UCSD-AML1 (cell line): ENCODE results near the gene SHC3.

Experiments
- DNase-seq: peaks from one replicate; lab custom pipeline; 2025; ENCODE audit not compliant: unreplicated experiment; lab: John Stamatoyannopoulos, UW

SHC3 gene

DNA sequence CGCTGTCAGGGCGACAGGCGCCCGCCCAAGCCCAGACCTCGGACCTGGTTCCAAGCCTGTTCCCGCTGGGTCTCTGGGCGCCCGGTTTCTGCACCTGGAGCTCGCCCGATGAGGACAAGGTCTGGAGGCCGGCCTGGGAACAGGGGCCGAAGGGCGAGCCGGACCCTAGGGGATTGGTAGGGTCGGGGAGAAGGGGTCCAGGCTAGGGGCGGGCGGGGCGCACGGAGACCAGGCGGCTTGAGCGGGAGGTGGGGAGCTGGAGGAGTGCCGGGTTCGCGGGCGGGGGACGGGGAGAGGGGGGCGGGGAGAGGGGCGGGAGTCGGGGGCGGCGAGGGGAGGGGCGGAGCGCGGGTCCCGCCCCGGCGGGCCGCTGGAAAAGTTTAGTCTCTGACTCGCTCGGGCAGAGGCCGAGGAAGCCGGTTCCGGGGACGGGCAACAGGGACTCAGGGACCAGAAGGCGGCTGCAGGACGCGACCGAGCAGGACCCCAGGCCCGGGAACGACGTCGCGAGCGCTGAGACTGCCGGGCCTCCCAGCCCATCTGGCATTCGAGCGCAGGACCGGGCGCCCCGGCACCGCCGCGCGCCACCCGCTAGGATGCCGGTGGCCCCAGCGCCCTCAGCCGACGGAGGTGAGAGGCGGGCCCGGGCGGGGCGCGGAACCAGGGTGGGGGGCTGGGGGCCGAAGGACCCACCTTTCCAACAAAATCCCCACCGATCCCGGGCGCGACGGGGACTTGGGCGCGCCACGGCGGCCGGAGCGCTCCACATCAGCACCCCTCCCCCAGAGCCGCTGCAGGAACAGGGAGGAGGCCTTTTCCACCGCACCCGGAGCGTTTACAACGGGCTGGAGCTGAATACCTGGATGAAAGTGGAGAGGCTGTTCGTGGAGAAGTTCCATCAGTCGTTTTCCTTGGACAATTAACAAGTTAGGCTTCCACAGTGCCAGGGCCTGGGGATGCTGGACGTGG is 187.3 kb downstream of the SHC3 start, which contains the start of gene S1PR3:
TSS of gene S1PR3 (plus strand) at position 403 of the 969 bp plus-strand sequence. CDS start 9,733 bp downstream, outside the sequence.
- DNase-seq, result no peak

DNA sequence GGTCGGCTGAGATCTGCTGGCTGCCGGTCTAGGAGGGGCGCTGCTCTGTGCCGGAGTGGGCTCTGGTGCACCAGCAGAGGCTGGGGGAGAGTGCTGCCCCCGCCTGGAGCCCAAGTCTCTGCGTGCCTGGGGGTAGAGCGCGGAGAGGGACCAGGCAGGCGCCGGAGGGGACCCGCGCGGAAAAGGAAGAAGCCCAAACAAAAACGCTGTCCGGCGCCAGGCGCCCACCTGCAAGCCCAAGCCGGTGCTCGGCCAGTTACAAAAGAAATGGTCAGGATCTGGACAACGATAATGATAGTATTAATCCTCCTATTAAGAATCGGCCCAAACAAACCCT is 187.9 kb downstream of the SHC3 start:
- DNase-seq, result no peak

DNA sequence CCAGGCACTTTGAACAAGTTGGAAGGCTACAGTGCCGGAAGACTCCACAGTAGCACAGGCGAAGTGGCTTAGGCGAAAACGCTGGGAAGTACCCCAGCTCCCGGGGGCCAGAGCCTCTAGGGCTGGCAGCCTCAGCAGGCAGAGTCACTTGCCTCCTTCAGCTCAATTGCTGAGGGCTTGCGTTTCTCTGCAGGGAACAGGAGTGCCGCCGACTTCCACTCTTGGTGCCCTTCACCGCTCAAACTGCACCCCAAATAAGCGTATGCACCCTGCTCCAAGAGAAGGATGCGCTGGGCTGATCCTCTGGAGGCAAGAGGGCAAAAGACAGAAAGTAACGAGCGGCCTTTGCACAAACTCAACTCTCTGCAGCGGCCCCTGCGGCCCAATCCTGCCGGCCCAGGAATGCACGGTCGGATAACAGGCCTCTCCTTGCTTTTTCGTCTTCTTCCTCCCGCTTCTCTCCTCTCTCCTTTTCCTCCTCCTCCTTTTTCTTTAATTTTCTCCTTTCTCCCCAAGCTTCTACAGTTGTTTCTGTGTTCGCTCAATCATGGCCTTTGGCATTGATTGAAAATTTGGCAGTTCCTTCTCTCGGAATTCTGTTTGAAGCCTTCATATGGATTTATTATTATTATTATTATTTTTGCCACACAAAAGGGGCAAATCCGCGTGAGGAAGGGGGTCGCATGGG is 188.4 kb downstream of the SHC3 start:
- no peak for DNase-seq

DNA sequence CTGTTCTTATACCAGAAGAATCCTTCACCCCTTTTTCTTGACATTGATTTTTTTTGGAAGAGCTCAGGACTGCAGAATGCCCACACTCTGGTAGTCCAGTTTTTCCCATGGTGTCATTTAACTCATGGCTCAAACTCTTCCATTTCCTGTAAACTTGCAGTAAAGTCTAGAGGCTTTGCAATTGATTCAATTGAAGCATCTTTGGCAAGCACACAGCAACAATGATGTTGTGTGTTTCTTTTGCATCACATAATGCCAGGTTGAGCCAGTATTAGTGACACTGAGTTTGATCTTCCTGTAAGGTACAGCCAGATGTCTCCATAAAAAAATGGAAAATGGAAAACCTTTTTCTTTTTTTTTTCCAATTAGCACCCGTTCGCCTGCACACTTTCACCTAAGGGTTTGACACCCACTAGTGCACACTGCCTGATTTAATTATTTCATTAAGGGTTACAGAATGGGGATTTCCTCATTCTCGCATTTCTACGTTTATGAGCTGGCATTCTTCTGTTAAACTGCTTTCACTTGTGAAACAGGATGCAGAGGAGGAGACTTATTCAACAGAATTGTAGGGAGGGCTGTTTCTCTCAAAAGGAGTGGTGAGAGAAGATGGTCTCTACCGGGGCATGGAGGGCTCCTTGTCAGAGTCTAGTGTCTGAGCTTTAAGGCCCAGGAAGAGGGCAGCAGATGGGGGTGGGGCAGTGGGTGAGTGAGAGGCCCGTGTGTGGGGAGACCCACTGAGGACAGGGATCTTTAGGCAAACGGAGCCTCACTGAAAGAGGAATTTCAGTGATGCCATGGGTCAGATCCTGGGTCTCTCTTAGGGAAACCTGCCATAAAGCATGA is 189.6 kb downstream of the SHC3 start:
- no peak for DNase-seq

DNA sequence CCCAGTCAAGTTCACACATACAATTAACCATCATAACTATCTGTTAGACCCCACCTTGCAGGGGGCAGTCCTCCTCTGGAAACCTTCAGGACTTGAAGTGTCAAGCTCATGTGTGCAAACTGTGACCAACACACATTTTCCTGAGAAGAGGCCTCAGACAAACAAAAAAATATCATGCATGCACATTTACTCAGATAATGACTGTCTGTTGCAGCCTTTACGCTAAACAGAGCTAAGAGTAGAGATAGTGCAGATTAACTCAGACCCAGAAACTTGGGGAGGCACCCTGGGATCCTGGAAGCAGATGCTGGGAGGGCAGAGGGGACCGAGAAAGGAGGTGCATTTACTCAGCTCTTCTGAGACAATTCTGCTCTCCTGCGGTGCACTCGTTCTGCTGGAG is 191.0 kb downstream of the SHC3 start:
- DNase-seq, result no peak

DNA sequence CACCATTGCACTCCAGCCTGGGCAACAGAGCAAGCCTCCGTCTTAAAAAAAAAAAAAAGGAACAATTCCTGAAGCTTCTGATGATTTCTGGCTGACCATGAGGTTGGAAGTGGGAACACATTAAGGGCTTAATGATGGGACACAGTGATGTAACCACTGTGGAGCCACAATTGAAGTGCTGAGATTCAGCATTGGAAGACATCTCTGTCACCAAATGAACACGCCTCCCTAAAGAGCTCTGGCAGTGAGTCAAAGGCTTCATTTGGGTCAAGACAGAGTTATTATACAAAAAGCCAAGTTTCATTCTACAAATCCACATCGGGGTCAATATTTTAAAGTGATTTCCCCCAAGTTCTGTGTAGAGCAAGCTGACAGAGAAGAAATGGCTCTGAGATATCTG is 191.8 kb downstream of the SHC3 start:
- DNase-seq, result no peak

DNA sequence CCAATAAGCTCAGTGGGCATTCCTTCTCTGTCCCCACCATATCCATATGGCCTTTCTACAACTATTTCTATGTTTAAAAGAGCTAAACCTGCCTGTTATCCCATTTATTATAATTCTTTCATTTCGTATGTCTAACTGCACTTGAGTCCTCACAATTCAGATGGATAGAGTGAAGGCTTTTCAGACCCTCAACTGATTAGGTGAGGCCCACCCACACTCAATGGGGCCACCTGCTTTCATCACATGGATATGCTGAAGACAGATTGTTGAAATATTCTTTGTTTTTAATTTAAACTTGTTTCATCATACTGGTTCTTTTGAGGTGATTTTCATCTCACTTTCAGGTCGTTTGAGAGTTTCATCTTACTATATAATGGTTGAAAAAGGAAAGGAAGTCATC is 193.0 kb downstream of the SHC3 start:
- DNase-seq, result no peak

DNA sequence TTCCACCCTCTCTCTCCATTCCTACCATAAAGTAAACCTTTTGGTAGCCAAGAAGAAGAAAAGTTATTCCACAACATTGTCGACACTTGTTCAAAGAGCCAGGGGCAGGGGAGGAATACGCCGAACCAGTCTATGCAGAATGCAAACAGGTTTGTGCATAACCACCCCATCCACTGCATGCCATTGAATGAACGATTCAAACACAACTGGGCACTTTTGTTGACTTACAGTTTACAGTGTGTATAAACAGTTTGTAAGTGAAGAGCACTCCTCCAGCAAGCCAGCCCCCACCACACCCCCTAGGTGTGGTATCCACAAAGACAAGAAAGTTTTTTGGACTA is 194.1 kb downstream of the SHC3 start:
- no peak for DNase-seq

DNA sequence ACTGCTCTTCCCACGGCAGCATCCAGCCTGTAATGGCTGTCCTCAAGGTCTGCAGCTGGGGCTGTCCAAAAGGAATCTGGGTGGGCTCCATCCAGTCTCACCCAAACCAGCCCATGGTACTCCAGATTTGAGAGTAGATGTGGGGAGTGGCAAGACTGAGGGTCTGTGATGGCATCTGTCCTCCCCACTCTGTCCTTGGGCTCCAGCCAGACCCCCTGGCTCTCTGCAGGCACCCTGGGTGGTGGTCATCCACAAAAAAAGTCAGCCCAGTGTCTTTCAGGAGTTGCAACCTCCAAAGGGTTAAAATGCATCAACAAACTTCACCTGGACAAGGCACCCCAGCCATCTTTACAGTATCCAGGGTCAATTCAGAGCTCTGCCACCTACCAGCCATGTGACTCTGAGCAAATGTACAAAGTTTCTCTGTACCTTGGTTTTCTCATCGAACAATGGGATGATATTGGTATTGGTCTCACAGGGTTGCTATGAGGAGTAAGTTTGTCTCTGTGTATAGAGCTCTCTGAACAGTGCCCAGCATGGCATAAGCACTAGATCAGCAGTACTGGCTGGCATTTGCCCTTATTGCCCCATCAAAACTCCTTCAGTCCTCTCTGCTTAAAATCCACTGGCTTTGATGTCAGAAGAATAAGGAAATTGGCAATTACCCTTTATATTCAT is 194.6 kb downstream of the SHC3 start:
- no peak for DNase-seq

DNA sequence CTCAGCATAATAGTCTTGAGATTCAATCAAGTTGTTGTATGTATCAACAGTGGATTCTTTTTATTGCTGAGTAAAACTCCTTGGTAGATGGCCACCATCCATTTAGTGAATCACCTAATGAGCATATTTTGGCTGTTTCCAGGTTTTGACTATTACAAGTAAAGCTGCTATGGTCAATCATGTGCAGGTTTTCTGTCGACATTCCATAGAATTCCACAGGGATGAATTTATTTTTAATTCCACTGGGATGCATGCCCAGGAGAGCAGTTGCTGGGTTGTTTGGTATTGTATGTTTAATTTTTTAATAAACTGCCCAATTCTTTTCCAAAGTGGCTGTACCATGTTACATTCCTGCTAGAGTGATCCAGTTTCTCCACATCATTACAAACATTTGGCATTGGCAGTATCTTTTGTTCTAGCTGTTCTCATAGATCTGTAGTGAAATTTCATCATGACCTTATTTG is 197.8 kb downstream of the SHC3 start:
- DNase-seq, result no peak

DNA sequence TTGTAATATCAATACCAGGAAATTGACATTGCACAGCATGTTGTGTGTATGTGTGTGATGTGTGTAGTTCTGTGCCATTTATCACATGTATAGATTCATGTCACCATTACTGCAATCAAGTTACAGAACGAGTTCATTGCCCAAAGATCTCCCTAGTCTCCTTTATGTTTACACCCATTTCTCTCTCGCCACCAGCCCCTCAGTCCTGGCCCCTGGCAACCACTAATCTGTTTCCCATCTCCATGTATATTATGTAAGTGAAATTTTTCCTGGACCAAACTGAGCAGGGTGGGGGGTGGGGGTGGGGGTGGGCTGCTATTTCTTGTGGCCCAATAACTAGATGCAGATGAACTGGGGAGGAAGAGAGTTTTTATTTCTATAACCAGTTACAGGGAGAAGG is 198.8 kb downstream of the SHC3 start:
- no peak for DNase-seq

DNA sequence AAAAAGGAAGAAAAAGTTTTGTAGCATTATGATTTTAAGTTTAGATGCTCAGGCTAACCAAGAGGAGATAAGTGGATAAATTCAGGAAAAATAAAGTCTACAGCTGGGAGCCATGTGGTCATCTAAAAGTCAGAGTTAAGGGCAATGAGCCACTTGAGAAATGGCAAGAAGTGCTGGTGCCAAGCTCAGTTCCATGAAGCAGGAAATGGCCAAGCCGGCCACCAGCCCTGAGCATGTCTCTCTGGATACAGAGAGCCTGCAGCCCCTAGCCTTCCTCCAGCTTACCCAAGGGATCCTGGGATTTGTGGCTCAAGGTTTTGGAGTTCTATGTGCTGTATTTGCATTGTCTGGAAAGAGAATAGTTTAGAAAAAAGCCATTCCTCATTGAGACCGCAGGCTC is 199.6 kb downstream of the SHC3 start:
- no peak for DNase-seq

DNA sequence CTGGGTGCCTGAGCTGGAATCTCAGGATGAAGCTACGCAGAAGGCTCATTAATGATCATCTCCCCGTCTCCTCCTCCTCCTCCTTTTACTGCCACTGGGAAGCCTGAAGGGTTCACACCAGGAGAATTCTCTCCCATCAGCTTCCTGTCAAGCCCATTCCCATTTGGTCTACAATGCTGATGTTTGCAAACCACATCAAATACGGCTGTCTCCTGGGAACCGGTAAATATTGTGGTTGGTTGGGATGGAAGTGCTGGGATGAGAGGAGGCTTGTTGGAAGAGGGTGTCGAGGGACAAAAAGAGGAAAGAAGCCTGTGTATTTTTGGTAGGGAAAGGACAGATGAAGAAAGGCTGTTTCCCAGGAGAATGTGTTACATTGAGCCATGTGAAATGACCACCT is 200.6 kb downstream of the SHC3 start:
- no peak for DNase-seq

DNA sequence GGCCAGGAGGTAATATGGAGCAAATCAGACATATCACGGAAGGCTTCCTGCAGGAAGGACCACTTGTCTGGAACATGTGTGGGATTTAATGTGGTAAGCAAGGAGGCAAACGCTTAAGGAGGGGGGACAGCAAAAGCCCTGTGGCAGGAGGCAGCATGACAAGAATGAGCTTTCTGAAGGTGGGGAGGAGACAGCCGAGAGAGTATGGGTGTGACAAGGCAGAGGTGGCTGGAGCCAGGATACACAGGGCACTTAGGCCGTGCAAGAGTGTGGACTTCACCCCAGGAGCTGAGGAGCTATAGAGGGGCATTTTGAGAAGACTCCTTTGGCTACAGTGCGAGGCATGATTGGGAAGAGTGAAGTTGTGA is 201.7 kb downstream of the SHC3 start:
- DNase-seq, result no peak

DNA sequence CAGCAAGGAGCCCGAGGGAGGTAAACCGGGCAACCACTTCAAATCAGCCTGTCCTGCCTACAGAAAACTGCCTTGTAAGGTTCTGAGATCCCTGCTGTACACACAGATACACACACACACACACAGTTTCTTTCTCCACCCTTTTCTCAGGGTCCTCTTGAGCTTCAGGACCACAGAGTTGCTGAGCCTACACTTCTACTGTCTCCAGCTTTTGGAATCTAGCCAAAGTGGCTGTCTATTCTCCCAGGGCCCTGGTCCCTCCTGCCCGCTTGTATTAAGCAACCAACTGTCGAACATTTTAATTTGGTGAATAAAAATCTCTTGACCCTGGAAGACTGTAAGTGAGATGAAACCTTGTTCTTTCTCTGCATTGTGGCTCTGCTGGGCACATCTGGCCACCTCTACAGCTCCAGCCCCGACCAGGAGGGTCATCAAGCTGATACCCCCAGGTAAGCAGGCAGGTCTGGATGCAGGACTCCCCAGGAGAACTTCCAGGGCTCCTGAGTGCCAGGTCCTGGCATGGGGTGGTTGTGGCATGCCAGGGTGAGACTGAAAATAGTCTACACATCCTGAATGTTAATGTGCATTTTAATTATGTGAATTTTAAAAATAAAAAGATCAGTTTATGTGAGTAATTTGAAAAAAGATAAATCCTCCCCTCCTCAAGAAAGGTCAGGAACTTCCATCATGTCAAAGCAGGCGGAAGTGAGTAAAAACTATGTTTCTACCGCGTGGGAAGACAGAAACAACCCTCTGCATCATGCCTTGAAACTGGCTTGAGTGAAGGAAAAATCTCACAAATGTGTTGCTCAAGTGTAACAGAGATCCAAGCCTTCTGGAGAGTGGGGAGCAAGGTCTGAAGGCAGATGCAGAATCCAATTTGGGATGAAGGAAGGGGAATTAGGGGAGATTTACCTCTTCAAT is 202.4 kb downstream of the SHC3 start:
- DNase-seq, result no peak

DNA sequence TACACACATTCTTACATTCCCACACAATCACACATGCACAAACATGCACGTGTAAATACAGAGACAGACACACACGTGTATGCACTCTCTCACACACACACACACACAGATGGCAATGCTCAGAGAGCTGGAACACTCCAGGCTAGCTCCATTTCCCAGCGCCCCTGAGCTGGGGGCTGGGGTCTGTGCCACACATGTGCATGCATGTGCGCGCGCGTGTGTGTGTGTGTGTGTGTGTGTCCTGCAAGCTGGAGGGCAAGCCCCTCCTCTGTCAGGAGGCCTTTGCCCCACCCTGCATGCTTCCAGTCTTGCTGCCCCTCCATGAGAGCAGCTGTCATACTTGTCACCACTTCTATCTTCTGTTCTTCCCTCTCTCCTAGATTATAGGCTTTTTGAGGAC is 204.0 kb downstream of the SHC3 start:
- DNase-seq, result no peak

DNA sequence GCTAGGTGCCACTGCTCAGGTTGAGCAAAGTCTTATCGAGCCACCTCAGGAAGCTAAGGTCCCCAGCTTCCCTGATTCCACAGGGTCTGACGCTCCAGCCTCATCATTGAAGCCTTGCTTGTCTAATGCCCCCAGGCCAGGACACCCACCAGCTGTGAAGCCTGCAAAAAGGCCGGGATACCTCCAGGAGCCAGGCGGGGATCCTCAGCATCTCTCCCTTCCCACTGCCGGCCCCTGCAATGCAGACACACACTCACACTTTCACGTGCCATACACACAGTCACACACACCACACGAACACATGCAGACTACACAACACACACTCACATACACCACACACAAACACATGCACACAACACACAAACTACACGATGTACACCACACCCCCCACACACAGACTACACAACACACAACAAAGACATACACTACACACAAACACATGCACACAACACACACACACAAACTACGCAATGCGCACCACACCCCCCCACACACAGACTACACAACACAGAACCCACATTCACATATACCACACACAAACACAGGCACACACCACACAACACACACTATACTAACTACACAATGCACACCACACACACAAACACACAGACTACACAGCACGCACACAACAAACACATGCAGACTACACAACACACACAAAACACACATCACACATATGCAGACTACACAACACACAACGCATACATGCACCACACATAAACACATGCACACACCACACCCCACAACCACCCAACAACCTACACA is 205.2 kb downstream of the SHC3 start:
- no peak for DNase-seq

DNA sequence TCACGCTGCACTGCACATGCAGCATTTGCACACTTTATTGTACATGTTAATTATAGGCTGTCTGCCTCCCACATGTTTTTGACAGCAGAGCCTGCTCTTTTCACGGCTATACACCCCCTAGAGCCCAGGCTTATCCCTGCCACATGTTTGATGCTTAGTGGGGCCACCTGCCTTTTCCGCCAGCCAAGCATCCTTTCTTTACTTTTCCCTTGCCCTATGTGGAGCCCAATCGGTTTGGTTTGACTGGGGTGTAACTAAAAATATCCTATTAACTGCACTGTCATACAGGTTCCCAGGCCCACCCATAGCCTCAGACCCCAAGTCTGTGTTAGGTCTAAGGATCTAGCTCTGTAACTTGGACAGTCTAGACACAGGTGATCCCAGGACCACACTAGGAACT is 206.2 kb downstream of the SHC3 start:
- no peak for DNase-seq
